Muscle of leg (tissue), 16 donors: ENCODE measurements around the gene RBM5. TPM values are rescaled to one million over a fixed set of nuclear protein-coding genes. Genes with fewer than 3 reads are reported as not detected.
"Not testable (repeated sequence)": the region's sequence is repeated elsewhere in the genome, so short reads cannot be mapped to it uniquely, and the experiment has no call there.

Experiments used
- DNase-seq: peaks from one replicate; pipeline ENCODE4 v3.0.0; 2013
- H3K27ac ChIP-seq: one replicate; pipeline ENCODE4 v1.5.1; 2013; ENCODE audit warnings: mild to moderate bottlenecking, low read length, control low read depth
- H3K27me3 ChIP-seq: one replicate; pipeline ENCODE4 v1.6.1; 2013; ENCODE audit warnings: low read length; ENCODE audit not compliant: control insufficient read depth, insufficient read depth
- H3K36me3 ChIP-seq: one replicate; pipeline ENCODE4 v1.6.1; 2013; ENCODE audit warnings: low read length; ENCODE audit not compliant: control insufficient read depth, insufficient read depth
- H3K4me1 ChIP-seq: one replicate; pipeline ENCODE4 v1.6.1; 2013; ENCODE audit warnings: low read length; ENCODE audit not compliant: control insufficient read depth, insufficient read depth
- H3K4me3 ChIP-seq: one replicate; pipeline ENCODE4 v1.5.1; 2013; ENCODE audit warnings: low read length, control low read depth
- H3K9me3 ChIP-seq: replicated peaks from 2 replicates; pipeline ENCODE4 v1.6.1; 2013; ENCODE audit warnings: low read depth, low read length; ENCODE audit not compliant: control insufficient read depth
- WGBS: methylation state at CpG from one replicate; pipeline ENCODE4 v1.1.5; 2013; ENCODE audit warnings: missing lambda C conversion rate; ENCODE audit not compliant: insufficient coverage; 5-methylcytosine and 5-hydroxymethylcytosine counted together
- long read RNA-seq, 11 donors: transcript quantifications; one replicate each; lab custom pipeline, GENCODE V29; 2026
- polyA plus RNA-seq, 8 donors: library from polyadenylated mRNA; unstranded; fragments of 120-200 nt; gene quantifications; one replicate each; pipeline versions ENCODE4 v1.2.1 to v1.2.3, GENCODE V29; 2013; ENCODE audit warnings: inconsistent platforms in 1 of 8, low replicate concordance in 1 of 8; ENCODE audit not compliant: insufficient read length in 8 of 8, insufficient read depth in 1 of 8
- total RNA-seq: library from RNA; stranded (reverse); fragments of 120-200 nt; gene quantifications from one replicate; pipeline ENCODE4 v1.2.4, GENCODE V29; 2013

RBM5 gene
- 161 TPM for total RNA-seq
- 100 to 1,000 TPM; 126 to 206 (median 157) TPM for polyA plus RNA-seq
- long read RNA-seq, donor 1, partial matches to known transcripts, result 10 of 16 reads
- long read RNA-seq, donor 1, other reads (novel, unspliced or antisense), result 0 of 16 reads
- long read RNA-seq, donor 2, partial matches to known transcripts, result 0 of 3 reads
- long read RNA-seq, donor 2, other reads (novel, unspliced or antisense), result 0 of 3 reads
- long read RNA-seq, donor 3, transcript RBM5-214 (5 exons, 2,716 nt), result major isoform, 8 of 21 reads
- long read RNA-seq, donor 3, partial matches to known transcripts, result 6 of 21 reads
- long read RNA-seq, donor 3, other reads (novel, unspliced or antisense), result 0 of 21 reads
- long read RNA-seq, donor 4, partial matches to known transcripts, result 6 of 13 reads
- long read RNA-seq, donor 4, other reads (novel, unspliced or antisense), result 0 of 13 reads
- long read RNA-seq, donor 5, transcript RBM5-214 (5 exons, 2,716 nt), result major isoform, 7 of 28 reads
- long read RNA-seq, donor 5, transcript RBM5-201 (25 exons, 3,188 nt), result minor isoform, 5 of 28 reads
- long read RNA-seq, donor 5, partial matches to known transcripts, result 13 of 28 reads
- long read RNA-seq, donor 5, other reads (novel, unspliced or antisense), result 0 of 28 reads
- long read RNA-seq, donor 6, transcript RBM5-214 (5 exons, 2,716 nt), result major isoform, 12 of 27 reads
- long read RNA-seq, donor 6, partial matches to known transcripts, result 5 of 27 reads
- long read RNA-seq, donor 6, other reads (novel, unspliced or antisense), result 6 of 27 reads
- long read RNA-seq, donor 7, partial matches to known transcripts, result 16 of 26 reads
- long read RNA-seq, donor 7, other reads (novel, unspliced or antisense), result 0 of 26 reads
- long read RNA-seq, donor 8, partial matches to known transcripts, result 19 of 25 reads
- long read RNA-seq, donor 8, other reads (novel, unspliced or antisense), result 0 of 25 reads
- long read RNA-seq, donor 9, transcript RBM5-214 (5 exons, 2,716 nt), result major isoform, 5 of 32 reads
- long read RNA-seq, donor 9, partial matches to known transcripts, result 19 of 32 reads
- long read RNA-seq, donor 9, other reads (novel, unspliced or antisense), result 0 of 32 reads
- long read RNA-seq, donor 10, transcript RBM5-214 (5 exons, 2,716 nt), result major isoform, 11 of 58 reads
- long read RNA-seq, donor 10, partial matches to known transcripts, result 37 of 58 reads
- long read RNA-seq, donor 10, other reads (novel, unspliced or antisense), result 0 of 58 reads
- long read RNA-seq, donor 11, partial matches to known transcripts, result 7 of 12 reads
- long read RNA-seq, donor 11, other reads (novel, unspliced or antisense), result 0 of 12 reads

GRCh38 chr3:50088725-50089608 lies at the start of gene RBM5:
Gene RBM5, plus strand, starts transcription at chr3:50088919. Its CDS starts 1,516 bp downstream, at chr3:50090435.
- peak within 1 kb of the TSS; percentile 68 for H3K4me3 ChIP-seq
- H3K36me3 ChIP-seq, result peaks cover 33% of the 10 kb centered on the region
- H3K27me3 ChIP-seq, result no peaks in the 10 kb centered on the region
- DNase-seq, result peak; percentile 97
- peak within 1 kb of the TSS; percentile 90 for H3K27ac ChIP-seq
- no peaks in the 10 kb centered on the region for H3K9me3 ChIP-seq
- WGBS, result under 1% methylated on average over 61 of the region's 61 CpGs
- peaks cover 4% of the 10 kb centered on the region for H3K4me1 ChIP-seq

DNA sequence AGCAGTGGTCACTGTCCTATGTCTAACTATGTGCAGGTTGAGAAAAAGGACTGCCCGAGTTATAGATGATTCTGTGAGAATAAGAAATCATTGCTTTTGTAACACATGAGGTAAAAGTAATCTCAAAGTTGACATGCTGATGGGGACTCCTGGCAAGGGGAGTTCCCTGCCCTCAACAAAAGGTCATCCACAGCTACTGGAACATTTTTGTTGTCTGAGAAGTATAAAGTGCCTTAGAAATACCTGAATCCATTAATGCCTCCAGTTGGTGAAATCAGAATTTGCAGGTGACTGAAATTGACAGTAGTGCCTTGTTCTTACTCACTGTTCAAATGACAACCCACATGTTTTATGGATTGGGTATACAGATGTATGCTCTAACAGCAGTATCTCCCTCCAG lies 43.7 kb upstream of the RBM5 start:
- WGBS, result no CpG with 5 or more reads among the region's 1 CpG
- no peak overlapping the region for H3K27ac ChIP-seq

DNA sequence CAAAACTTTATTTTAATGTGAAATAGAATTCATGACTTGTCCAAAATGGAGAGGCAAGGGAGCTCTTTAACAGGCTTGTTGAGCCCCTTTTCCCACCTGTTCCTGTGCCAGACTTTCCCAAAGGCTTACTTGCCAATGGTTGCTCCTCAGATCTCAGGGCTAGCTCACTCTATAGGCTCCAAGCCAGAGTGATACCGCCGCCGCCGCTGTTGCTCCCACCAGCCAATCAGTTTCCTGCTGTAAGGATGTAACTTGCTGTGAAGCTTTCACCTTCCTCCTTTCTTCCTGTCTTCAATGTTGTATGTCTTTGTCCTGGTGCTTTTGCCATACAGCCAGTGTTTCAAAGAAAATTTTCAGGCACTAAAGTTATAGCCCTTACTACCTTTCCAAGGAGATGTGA lies 41.3 kb upstream of the RBM5 start:
- Histone ChIP-seq H3K4me1 (no peaks in the 10 kb centered on the region), H3K27me3 (no peaks in the 10 kb centered on the region), H3K27ac (no peak overlapping the region), H3K9me3 (no peaks in the 10 kb centered on the region), H3K36me3 (peaks cover 21% of the 10 kb centered on the region), H3K4me3 (no peak overlapping the region)
- WGBS, result no CpG with 5 or more reads among the region's 4 CpGs
- no peak for DNase-seq

More for the DNA sequence above, 43.7 kb upstream of the RBM5 start:
- Histone ChIP-seq H3K4me3 (no peak overlapping the region), H3K4me1 (no peaks in the 10 kb centered on the region), H3K27me3 (no peaks in the 10 kb centered on the region), H3K9me3 (no peaks in the 10 kb centered on the region), H3K36me3 (peaks cover 14% of the 10 kb centered on the region)
- DNase-seq, result no peak

DNA sequence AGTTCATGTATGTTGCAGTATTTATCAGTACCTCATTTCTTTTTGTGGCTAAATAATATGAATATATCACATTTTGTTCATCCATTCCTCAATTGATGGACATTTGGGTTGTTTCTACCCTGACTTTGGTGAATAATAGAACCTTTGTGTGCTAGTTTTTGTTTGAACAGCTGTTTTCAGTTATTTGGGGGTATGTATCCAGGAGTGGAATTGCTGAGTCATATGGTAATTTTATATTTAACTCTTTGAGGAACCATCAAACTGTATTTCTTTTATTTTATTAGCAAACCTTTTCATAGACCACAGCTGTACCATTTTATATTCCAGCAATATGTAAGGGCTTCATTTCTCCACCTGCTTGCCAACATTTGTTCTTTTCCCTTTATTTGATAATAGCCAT lies 38.4 kb upstream of the RBM5 start:
- Histone ChIP-seq H3K27me3 (no peaks in the 10 kb centered on the region), H3K4me3 (no peak overlapping the region), H3K9me3 (no peaks in the 10 kb centered on the region), H3K36me3 (peaks cover 37% of the 10 kb centered on the region), H3K4me1 (no peaks in the 10 kb centered on the region), H3K27ac (no peak overlapping the region)
- peak; percentile 21 for DNase-seq

DNA sequence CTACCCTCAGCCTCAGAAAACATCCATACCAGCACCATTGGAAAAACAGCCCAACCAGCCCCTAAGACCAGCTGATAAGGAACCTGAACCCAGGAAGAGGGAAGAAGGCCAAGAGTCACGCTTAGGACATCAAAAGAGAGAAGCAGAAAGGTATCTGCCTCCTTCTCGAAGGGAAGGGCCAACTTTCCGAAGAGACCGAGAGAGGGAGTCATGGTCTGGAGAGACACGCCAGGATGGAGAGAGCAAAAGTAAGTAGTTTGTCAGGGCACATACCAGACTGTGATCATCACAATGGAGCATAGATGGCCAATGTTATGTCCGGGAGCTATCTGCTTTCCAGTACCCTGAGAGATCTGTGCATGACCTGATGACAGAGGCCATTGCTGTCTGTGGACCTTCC lies 31.0 kb upstream of the RBM5 start:
- Histone ChIP-seq H3K27ac (no peak overlapping the region), H3K4me3 (no peak overlapping the region), H3K36me3 (peaks cover 51% of the 10 kb centered on the region), H3K4me1 (no peaks in the 10 kb centered on the region), H3K27me3 (no peaks in the 10 kb centered on the region), H3K9me3 (no peaks in the 10 kb centered on the region)
- no peak for DNase-seq
- 96% methylated on average over 6 of the region's 6 CpGs for WGBS

DNA sequence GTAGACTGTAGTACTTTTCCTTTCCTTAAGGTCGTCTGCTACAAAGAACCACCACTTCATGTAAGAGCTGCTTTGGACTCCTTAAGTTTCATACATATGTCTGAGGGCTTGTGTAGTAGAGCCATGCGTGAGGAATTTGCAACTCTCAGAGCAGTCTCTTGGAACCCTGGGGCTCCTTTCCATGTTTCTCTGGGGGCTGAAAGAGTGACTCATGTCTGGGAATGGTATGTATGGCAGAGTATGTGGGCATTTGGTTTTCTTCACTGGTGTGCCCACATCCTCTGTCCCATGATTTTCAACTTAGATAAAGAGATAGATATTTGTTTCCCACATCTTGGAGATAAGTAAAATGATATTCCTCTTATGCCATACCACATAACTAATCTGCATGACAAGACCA lies 20.6 kb upstream of the RBM5 start:
- DNase-seq, result no peak
- Histone ChIP-seq H3K4me3 (no peak overlapping the region), H3K4me1 (no peaks in the 10 kb centered on the region), H3K9me3 (no peaks in the 10 kb centered on the region), H3K27ac (no peak overlapping the region), H3K36me3 (peaks cover 79% of the 10 kb centered on the region), H3K27me3 (no peaks in the 10 kb centered on the region)
- no CpG with 5 or more reads among the region's 2 CpGs for WGBS

DNA sequence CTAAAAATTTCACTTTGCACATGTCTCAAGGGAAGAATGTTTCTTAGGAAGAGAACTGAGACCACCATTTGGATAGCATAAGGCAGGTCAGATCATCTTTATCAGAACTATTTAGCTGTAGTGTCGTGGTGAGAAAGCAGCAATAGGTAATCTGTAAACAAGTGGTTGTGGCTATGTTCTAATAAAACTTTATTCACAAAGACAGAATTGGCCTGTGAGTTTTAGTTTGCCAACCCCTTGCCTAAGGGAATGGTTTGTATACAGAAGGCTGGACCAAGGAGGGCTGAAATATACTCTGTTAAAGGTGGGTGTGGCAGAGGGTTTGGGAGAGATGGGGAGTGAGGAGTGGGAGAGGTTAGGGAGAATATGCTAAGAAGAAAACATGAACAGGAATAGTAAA lies 10.6 kb upstream of the RBM5 start:
- Histone ChIP-seq H3K4me3 (no peak overlapping the region), H3K27me3 (no peaks in the 10 kb centered on the region), H3K27ac (no peak overlapping the region), H3K9me3 (no peaks in the 10 kb centered on the region), H3K4me1 (no peaks in the 10 kb centered on the region), H3K36me3 (peaks cover 32% of the 10 kb centered on the region)
- no CpG with 5 or more reads among the region's 1 CpG for WGBS
- no peak for DNase-seq

GRCh38 chr3:50078622-50079021 lies 10.1 kb upstream of the RBM5 start:
- no peak for DNase-seq
- Histone ChIP-seq H3K36me3 (peaks cover 28% of the 10 kb centered on the region), H3K4me3 (no peak overlapping the region), H3K9me3 (no peaks in the 10 kb centered on the region), H3K4me1 (no peaks in the 10 kb centered on the region), H3K27me3 (no peaks in the 10 kb centered on the region), H3K27ac (no peak overlapping the region)
- no CpG with 5 or more reads among the region's 1 CpG for WGBS

GRCh38 chr3:50084951-50085350 lies 3.8 kb upstream of the RBM5 start:
- H3K9me3 ChIP-seq, H3K27ac ChIP-seq, H3K4me3 ChIP-seq, H3K4me1 ChIP-seq, H3K27me3 ChIP-seq, DNase-seq, H3K36me3 ChIP-seq: not testable (repeated sequence)
- no CpG with 5 or more reads among the region's 33 CpGs for WGBS
